Right lobe of liver (tissue), 4 donors: ENCODE results near the gene CSF2.

Source experiments
- POLR2A ChIP-seq: fragments of 450-650 bp; IDR thresholded peaks from one replicate; pipeline ENCODE4 v1.6.1; 2017; ENCODE audit warnings: antibody characterized with exemption, mild to moderate bottlenecking
- TF ChIP-seq, protein P1 (sequence below), 4 donors: fragments of 200-600 bp in 3 of 4; fragments of 450-650 bp in 1 of 4; IDR thresholded peaks; one replicate each; pipeline versions ENCODE4 v1.5.1 to v1.8.0; 2016 to 2022; ENCODE audit warnings: antibody characterized with exemption in 4 of 4, mild to moderate bottlenecking in 2 of 4
- donor health status: DM: no; HTN: no; CAD: no.
- donor health status: DM: no; HTN: no; CAD: no.
- donor health status: DM: no; HTN: yes; CAD: no.

DNA sequence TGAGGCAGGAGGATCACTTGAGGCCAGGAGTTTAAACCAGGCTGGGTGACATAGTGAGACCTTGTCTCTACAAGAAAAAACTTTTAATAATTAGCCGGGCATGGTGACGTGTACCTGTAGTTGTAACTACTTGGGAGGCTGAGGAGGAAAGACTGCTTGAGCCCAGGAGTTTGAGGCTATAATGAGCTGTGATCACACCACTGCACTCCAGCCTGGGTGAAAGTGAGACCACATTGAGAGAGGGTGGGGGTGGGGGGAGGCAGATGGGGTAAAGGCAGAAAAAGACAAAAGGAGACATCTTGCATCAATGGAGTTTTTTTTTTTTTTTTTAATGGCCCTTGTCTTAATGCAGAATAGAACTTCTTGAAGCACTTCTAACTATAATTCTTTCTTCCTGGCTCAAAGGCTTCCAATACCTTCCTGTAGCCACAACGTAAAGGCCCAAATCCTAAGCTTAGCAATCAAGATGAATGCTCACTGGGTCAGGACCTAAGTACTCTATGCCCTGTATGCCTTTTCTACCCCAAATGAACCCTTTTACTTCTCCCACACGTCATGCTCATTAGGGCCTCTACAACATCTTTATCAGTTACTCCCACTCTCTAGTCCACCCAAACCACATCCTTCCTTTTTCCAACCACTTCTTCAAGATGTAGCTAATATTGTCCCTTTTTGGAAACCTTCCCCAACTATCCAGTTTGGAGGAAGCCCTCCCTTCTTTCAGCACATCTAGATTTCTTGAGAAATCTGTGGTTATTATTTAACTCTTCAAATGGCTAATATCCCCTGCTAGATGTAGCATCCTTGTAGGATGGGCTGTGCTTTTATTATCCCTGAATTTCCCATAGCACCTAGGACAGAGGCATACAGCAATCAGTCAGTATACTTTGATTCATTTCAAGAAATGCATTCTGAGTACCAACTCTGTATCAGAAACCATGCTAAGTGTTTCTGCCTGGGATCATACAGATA is 40.8 kb downstream of the CSF2 start:
- TF ChIP-seq, protein P1, sequence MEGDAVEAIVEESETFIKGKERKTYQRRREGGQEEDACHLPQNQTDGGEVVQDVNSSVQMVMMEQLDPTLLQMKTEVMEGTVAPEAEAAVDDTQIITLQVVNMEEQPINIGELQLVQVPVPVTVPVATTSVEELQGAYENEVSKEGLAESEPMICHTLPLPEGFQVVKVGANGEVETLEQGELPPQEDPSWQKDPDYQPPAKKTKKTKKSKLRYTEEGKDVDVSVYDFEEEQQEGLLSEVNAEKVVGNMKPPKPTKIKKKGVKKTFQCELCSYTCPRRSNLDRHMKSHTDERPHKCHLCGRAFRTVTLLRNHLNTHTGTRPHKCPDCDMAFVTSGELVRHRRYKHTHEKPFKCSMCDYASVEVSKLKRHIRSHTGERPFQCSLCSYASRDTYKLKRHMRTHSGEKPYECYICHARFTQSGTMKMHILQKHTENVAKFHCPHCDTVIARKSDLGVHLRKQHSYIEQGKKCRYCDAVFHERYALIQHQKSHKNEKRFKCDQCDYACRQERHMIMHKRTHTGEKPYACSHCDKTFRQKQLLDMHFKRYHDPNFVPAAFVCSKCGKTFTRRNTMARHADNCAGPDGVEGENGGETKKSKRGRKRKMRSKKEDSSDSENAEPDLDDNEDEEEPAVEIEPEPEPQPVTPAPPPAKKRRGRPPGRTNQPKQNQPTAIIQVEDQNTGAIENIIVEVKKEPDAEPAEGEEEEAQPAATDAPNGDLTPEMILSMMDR (IDR thresholded peaks at IDR 0.05): no peak
- no peak for TF ChIP-seq POLR2A
